ENCODE data around the gene TRIM14.

- TF ChIP-seq EP300 (IDR thresholded peaks at IDR 0.05) (no peak), POLR2A (IDR thresholded peaks at IDR 0.05; ENCODE audit: low read length) (no peak), USF2 (IDR thresholded peaks at IDR 0.05) (no peak), CTCF (IDR thresholded peaks at IDR 0.05) (no peak), REST (IDR thresholded peaks at IDR 0.05) (no peak), RARB (CRISPR knock-in tag; IDR thresholded peaks at IDR 0.05) (no peak), RAD21 (conservative IDR thresholded peaks at IDR 0.05 in 1 of 2, IDR thresholded peaks at IDR 0.05 in 1 of 2) (no peak), FOXS1 (CRISPR knock-in tag; IDR thresholded peaks at IDR 0.05) (no peak), ELK1 (IDR thresholded peaks at IDR 0.05; ENCODE audit: low read depth, low read length) (no peak), EHMT2 (IDR thresholded peaks at IDR 0.05; ENCODE audit: low read depth) (no peak)
Measured at GRCh38 chr9:98157372-98157771, 38.4 kb upstream of the TRIM14 start.
